ENCODE results near the gene NDUFS8. TPM values are rescaled to one million over a fixed set of nuclear protein-coding genes. Genes with fewer than 3 reads are reported as not detected.

NDUFS8 gene
- total RNA-seq, 2 experiments from 2014 or later: 105 to 109 TPM

GRCh38 chr11:68042219-68043028, 11.9 kb downstream of the NDUFS8 start:
- Mint-ChIP-seq H3K4me3 (no peak overlapping the region), H3K36me3 (ENCODE audit: low read depth) (peaks cover 4% of the 10 kb centered on the region), H3K4me1 (ENCODE audit: low read depth) (peaks cover 4% of the 10 kb centered on the region), H3K9me3 (no peaks in the 10 kb centered on the region), H3K27ac (no peak overlapping the region), H3K27me3 (no peaks in the 10 kb centered on the region)
- ChIA-PET CTCF (no interaction called here), POLR2A (interaction anchor here (0.7 to 7.4 kb wide), 4 partner anchors 9 to 162 kb away, joined by 3 to 45 read pairs (median 4); no protein-coding TSS in a partner anchor)
- DNase-seq: no peak
- no peak for TF ChIP-seq CTCF (IDR thresholded peaks at IDR 0.05)
- ATAC-seq: no peak
- intact Hi-C loops (cut with micrococcal nuclease): no loop called here

GRCh38 chr11:68043029-68043348, 12.5 kb downstream of the NDUFS8 start:
- no peak for DNase-seq
- Mint-ChIP-seq H3K4me1 (ENCODE audit: low read depth) (peaks cover 4% of the 10 kb centered on the region), H3K36me3 (ENCODE audit: low read depth) (peaks cover 4% of the 10 kb centered on the region), H3K4me3 (no peak overlapping the region), H3K27me3 (no peaks in the 10 kb centered on the region), H3K27ac (no peak overlapping the region), H3K9me3 (no peaks in the 10 kb centered on the region)
- ChIA-PET CTCF (no interaction called here), POLR2A (interaction anchor here (7.4 kb wide), 1 partner anchor 8 kb away, joined by 45 read pairs; no protein-coding TSS in a partner anchor)
- ATAC-seq: no peak
- TF ChIP-seq CTCF (IDR thresholded peaks at IDR 0.05): no peak
- intact Hi-C loops (cut with micrococcal nuclease): no loop called here

GRCh38 chr11:68043349-68044144, 13.1 kb downstream of the NDUFS8 start:
- DNase-seq: no peak
- Mint-ChIP-seq H3K4me3 (no peak overlapping the region), H3K4me1 (ENCODE audit: low read depth) (peaks cover 4% of the 10 kb centered on the region), H3K9me3 (no peaks in the 10 kb centered on the region), H3K27ac (no peak overlapping the region), H3K27me3 (no peaks in the 10 kb centered on the region), H3K36me3 (ENCODE audit: low read depth) (peaks cover 4% of the 10 kb centered on the region)
- ATAC-seq: no peak
- ChIA-PET POLR2A (interaction anchor here (7.4 kb wide), 1 partner anchor 8 kb away, joined by 45 read pairs; no protein-coding TSS in a partner anchor), CTCF (no interaction called here)
- TF ChIP-seq CTCF (IDR thresholded peaks at IDR 0.05): no peak
- intact Hi-C loops (cut with micrococcal nuclease): no loop called here

GRCh38 chr11:68044145-68044813, 13.8 kb downstream of the NDUFS8 start:
- ChIA-PET CTCF (no interaction called here), POLR2A (interaction anchor here (7.4 kb wide), 1 partner anchor 7 kb away, joined by 45 read pairs; no protein-coding TSS in a partner anchor)
- no peak for DNase-seq
- peaks cover 4% of the 10 kb centered on the region for H3K36me3 Mint-ChIP-seq (ENCODE audit: low read depth)
- H3K4me3 Mint-ChIP-seq: no peak overlapping the region
- no peak for TF ChIP-seq CTCF (IDR thresholded peaks at IDR 0.05)
- H3K9me3 Mint-ChIP-seq: no peaks in the 10 kb centered on the region
- H3K27me3 Mint-ChIP-seq: no peaks in the 10 kb centered on the region
- intact Hi-C loops (cut with micrococcal nuclease): no loop called here
- no peak overlapping the region for H3K27ac Mint-ChIP-seq
- H3K4me1 Mint-ChIP-seq (ENCODE audit: low read depth): peaks cover 4% of the 10 kb centered on the region
- ATAC-seq: no peak

Measured in activated CD8-positive, alpha-beta T cell treated with anti-CD3 and anti-CD28 coated beads for 36 hours (primary cell).